ENCODE results near the gene SGSM2.

SGSM2 gene

GRCh38 chr17:2369039-2369438 is 31.7 kb downstream of the SGSM2 start:
- no peak for DNase-seq

DNA sequence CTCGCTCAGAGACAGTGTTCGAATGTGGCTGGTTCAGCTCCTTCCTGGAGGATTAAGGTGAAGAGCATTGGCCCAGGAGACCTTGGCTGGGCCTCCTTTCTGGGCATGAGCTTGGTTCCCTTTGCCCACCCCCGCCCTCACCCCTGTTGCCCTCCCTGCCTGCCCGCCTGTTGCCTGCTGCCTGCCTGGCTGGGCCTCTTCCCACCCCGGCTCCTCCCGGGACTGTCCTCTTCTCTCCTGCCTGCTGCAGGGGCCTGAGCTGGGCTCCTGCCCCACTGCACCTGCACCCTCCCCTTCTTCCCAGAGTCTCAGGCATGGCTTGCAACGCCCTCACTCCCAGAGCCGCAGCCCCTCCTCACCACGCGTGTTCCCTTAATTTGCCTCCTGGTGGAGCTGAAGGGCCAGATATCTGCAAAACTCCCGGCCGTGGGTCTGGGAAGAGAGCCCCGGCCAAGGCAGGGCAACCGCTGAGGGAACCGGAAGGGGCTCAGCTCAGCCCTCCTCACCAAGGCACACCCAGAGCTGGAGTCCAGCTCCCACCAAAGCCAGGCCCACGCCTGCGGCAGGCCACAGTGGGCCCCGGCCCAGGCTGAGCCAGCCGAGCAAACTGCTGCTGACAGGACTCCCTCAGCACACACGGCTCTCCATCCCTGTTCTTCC is 32.4 kb downstream of the SGSM2 start:
- DNase-seq: no peak

- DNase-seq: no peak
Measured at GRCh38 chr17:2370211-2370589, 32.9 kb downstream of the SGSM2 start.

- no peak for DNase-seq
Measured at GRCh38 chr17:2371183-2372130, 34.2 kb downstream of the SGSM2 start.

- no peak for DNase-seq
Measured at GRCh38 chr17:2372180-2372579, 34.9 kb downstream of the SGSM2 start.

- no peak for DNase-seq
Measured at GRCh38 chr17:2372681-2373080, 35.4 kb downstream of the SGSM2 start.

DNA sequence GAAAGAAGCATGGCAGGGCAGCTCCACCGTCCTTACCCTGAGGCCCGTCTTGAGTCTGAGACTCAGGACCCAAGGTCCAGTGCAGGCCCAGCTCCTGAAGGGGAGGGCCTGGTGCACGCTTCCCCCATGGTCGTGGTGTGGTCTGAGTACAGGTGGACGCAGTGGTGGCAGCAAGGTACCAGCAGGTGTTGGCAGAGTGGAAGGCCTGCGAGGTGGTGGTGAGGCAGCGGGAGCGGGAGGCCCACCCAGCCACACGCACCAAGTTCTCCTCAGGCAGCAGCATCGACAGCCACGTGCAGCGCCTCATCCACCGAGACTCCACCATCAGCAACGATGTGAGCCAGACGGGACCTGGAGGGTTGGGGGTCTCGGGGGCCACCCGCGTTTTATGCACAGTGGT is 35.9 kb downstream of the SGSM2 start:
- DNase-seq: no peak

DNA sequence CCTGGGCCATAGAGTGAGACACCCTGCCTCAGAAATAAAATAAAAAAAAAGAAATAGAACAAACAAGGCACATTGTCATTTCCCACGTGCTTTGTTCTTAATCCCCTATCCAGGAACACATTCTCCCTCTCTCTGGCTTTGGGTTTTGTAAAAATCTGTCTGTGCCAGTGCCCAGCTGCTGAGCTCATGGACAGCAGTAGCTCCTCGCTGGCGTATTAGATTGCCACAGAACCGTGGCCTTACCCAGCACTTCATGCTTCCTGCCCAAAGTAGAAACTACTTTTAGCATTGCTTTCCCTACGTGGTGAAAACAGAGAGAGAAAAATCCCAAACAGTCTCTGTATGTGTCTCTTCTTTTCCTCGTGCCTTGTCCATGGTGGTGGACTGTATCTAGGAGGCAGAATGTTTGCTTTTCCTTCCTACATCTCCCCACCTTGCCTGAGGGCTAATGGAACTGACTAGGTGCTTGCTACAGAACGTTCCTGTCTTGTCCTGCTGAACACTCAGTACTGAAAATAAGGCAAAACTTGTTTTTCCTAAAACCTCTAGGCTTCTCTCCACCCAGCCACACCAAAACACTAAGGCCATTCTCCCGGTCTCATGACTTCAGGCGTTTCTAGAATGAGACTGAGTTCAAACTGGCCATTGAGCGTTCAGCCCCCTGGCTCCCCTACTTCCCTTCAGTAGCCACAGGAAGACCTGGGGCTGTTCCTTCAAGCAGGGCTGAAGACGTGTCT is 37.4 kb downstream of the SGSM2 start:
- DNase-seq: no peak

- DNase-seq: no peak
Measured at GRCh38 chr17:2375406-2375805, 38.1 kb downstream of the SGSM2 start.

- DNase-seq: no peak
Measured at GRCh38 chr17:2376107-2376506, 38.8 kb downstream of the SGSM2 start.

- no peak for DNase-seq
Measured at GRCh38 chr17:2377659-2378058, 40.4 kb downstream of the SGSM2 start.

DNA sequence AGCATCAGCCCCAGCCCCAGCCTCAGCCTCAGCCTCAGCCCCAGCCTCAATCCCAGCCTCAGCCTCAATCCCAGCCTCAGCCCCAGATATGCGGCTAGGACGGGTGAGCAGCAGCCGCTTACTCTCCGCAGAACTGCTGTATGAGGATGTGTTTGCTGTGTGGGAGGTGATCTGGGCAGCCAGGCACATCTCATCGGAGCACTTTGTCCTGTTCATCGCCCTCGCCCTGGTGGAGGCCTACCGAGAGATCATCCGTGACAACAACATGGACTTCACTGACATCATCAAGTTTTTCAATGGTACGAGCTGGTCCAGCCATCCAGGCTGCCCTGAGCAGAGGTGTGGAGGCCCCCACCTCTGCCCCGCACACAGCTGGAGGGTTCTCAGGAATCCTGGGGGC is 41.6 kb downstream of the SGSM2 start:
- no peak for DNase-seq

GRCh38 chr17:2379489-2380225 is 42.4 kb downstream of the SGSM2 start:
- DNase-seq: no peak

DNA sequence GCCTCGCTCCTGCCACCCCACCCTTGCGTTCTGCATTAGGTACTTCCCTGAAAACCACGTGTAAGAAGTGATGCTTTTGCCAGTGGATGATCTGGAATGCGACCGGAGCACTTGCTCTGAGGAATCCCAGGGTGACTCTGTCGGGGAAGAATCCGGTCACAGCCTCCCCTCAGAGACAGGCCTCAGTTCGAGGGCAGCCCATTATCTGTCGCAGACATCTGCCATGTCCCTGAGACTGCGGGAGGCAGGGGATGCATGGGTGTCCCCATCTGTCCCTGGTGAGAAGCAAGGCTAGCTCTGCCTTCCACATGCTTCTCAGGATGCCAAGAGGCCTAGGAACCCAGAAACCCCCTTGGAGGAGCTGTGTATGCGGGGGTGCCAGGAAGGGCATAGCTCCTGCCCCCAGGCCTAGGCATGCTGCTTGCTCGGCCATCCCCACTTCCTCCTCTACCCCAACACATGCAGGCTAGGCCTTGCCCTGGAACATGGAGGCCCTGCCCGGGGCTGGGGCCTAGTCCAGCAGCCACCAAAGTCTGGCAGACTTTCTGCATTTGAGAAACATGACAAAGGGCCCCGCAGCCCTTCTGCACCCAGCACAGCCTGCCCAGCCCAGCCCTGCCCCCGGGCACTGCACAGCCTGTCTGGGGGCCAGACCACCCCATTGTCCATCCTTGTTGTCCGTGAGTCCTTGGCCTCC is 43.1 kb downstream of the SGSM2 start:
- no peak for DNase-seq

DNA sequence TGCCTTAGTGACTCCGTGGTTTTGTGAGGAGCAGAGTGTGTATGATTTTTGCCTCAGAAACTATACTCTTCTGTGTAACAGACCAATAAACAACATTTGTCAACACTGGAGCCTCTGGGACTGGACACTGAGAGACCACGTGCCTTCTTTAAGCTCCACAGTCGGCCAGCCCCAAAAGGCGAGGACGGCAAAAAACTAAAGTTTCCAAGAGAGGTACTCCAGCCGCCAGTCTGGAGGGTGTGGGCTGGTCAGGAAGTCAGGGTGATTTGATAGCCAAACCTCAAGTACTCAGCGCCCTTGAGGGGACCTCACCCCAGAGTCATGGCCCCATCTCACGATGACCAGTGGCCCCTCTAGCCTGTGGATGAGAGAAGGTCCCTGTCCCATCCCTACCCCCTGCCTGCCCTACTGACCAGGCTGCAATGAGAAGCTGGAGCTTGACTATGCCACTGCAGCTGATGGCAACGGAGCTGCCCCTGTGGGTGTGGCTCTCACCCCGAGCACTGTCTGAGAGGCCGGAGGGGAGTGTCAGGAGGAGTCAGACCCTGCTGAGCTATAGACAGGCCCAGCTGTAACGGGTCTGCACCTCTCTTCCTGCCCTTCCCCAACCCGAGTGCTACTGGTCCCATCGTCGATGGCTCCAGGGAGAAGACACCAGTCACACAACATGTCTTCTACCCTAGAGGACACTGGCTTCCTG is 43.8 kb downstream of the SGSM2 start:
- no peak for DNase-seq

DNA sequence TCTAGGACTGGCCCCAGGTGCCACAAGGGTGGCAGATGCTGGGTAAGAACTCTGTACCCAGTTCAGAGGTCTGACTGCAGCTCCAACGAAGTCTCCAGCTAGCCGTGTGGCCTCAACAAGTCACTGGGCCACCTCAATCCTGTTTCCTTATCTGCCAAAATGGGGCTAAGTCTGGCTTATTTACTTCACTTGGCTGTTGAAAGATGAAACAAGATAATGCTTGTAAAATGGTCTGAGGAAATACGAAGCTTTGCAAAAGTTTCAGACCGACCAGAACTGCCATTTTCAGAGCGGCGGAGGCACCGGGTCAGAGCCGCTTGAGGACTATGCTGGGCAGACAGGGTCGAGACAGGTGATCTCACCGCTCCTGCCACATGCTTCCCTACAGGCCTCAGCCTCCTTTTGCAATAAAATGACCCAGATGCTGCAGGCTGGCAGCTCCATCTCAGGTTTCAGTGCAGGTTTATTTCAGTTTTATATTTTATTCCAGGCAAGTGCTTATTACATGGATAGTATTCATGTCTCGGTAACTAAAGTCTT is 46.4 kb downstream of the SGSM2 start:
- DNase-seq: no peak

GRCh38 chr17:2384439-2385127 is 47.3 kb downstream of the SGSM2 start:
- no peak for DNase-seq

DNA sequence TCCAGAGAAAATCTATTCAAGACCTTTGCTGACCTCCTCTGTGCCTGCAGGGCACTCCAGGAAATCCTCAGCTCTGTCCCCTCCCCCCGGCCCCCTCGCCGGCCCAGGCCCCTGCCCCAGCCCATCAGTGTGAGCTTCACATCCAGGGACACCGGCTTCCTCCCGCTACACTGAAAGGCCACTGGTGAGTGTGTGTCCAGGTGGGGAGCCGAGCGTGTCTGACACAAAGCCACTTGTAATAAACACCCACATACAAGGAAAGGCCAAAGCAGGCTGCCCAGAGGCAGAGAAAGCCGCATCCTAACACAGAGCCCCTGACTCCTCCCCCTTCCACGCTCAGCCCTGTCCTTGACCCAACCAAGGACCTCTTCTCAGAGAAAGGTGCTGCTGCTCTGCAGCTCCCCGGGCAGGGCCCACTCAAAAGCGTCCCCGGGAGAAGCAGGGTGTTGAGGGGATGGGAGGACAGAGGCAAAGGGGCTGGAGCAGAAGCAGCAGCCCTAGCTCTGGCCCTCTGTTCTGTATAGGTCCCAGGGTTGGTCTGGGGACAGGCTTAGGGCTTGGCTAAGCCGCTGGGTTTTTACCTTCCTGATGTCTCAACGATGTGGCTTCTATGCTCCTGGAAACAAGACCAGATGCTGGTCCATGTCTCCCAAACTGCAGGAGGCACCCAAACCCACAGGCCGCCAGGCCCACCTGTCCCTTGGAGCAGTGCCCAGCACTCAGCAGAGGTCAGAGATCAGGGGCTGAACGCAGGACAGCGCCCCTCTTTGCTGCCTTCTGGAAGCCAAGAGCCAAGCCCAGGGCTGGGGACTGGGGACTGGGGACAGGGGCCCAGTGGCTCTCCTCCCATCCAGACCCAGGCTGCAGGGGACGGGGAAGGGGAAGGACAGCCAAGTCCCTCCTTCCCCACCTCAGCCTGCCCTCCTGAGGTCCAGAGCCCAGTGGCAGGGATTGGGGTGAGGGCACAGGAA is 48.2 kb downstream of the SGSM2 start:
- no peak for DNase-seq

GRCh38 chr17:2386400-2387085 is 49.2 kb downstream of the SGSM2 start:
- DNase-seq: no peak

Data from stimulated activated CD4-positive, alpha-beta T cell treated with anti-CD3 and anti-CD28 coated beads, Interleukin-12 subunit alpha, Interleukin-12 subunit beta, amount 100 ng/mL, for 4 hours (primary cell).